Neuronal stem cell (in vitro differentiated cells): ENCODE data around the gene PLXNC1.

ENCODE experiments used
- DNase-seq: peaks from one replicate; pipeline ENCODE4 v3.0.0-alpha.2; 2013; ENCODE audit warnings: low spot score
- H2AFZ ChIP-seq: one replicate; pipeline ENCODE4 v1.6.1; 2013; ENCODE audit warnings: mild to moderate bottlenecking, low read length, inconsistent platforms
- H2AK5ac ChIP-seq: 2 replicates; pipeline ENCODE4 v1.6.1; 2013; ENCODE audit warnings: low read depth, mild to moderate bottlenecking, inconsistent platforms, low read length, moderate library complexity, mixed read lengths
- H2BK120ac ChIP-seq: 2 replicates; pipeline ENCODE4 v1.6.1; 2013; ENCODE audit warnings: low read depth, mild to moderate bottlenecking, inconsistent platforms, low read length, moderate library complexity, mixed read lengths
- H2BK12ac ChIP-seq: one replicate; pipeline ENCODE4 v1.6.1; 2013; ENCODE audit warnings: low read length, inconsistent platforms
- H2BK15ac ChIP-seq: 2 replicates; pipeline ENCODE4 v1.6.1; 2013; ENCODE audit warnings: mild to moderate bottlenecking, low read length, inconsistent platforms, mixed read lengths
- H2BK5ac ChIP-seq: one replicate; pipeline ENCODE4 v1.6.1; 2013; ENCODE audit warnings: inconsistent platforms, mild to moderate bottlenecking, low read length, moderate library complexity
- H3K14ac ChIP-seq: one replicate; pipeline ENCODE4 v1.6.1; 2013; ENCODE audit warnings: low read length, inconsistent platforms
- H3K18ac ChIP-seq: 2 replicates; pipeline ENCODE4 v1.6.1; 2013; ENCODE audit warnings: low read length, inconsistent platforms
- H3K23ac ChIP-seq: 2 replicates; pipeline ENCODE4 v1.6.1; 2013; ENCODE audit warnings: low read depth, mild to moderate bottlenecking, mixed read lengths, low read length, inconsistent platforms; ENCODE audit not compliant: poor library complexity
- H3K27ac ChIP-seq: replicated peaks from 3 replicates; pipeline ENCODE4 v1.5.1; 2013; ENCODE audit warnings: low read length, inconsistent platforms
- H3K27me3 ChIP-seq, 3 experiments: 2 replicates each; pipeline ENCODE4 v1.6.1; 2013; ENCODE audit warnings: low read length in 3 of 3, mild to moderate bottlenecking in 2 of 3, inconsistent platforms in 1 of 3, low read depth in 1 of 3, mixed read lengths in 1 of 3, moderate library complexity in 1 of 3; ENCODE audit not compliant: control insufficient read depth in 3 of 3, insufficient read depth in 3 of 3
- H3K36me3 ChIP-seq, 2 donors: replicated peaks in 1 of 2; 2 replicates each; pipeline ENCODE4 v1.6.1; 2013; ENCODE audit warnings: low read length in 2 of 2; ENCODE audit not compliant: control insufficient read depth in 2 of 2, insufficient read depth in 2 of 2
- H3K4ac ChIP-seq: 2 replicates; pipeline ENCODE4 v1.6.1; 2013; ENCODE audit warnings: inconsistent platforms, mild to moderate bottlenecking, low read length, moderate library complexity
- H3K4me1 ChIP-seq, 2 donors: 1 replicate in 1 of 2; 2 replicates in 1 of 2; pipeline ENCODE4 v1.6.1; 2013; ENCODE audit warnings: low read length in 2 of 2, low read depth in 1 of 2; ENCODE audit not compliant: control insufficient read depth in 2 of 2, insufficient read depth in 1 of 2
- H3K4me2 ChIP-seq: one replicate; pipeline ENCODE4 v1.6.1; 2013; ENCODE audit warnings: mild to moderate bottlenecking, low read length, inconsistent platforms; ENCODE audit not compliant: insufficient read depth, poor library complexity, severe bottlenecking
- H3K4me3 ChIP-seq, 2 donors: 2 replicates each; pipeline ENCODE4 v1.5.1; 2013; ENCODE audit warnings: low read length in 2 of 2, mild to moderate bottlenecking in 2 of 2, inconsistent platforms in 1 of 2, moderate library complexity in 1 of 2
- H3K79me1 ChIP-seq: one replicate; pipeline ENCODE4 v1.6.1; 2013; ENCODE audit warnings: low read depth, mild to moderate bottlenecking, inconsistent platforms, low read length, moderate library complexity
- H3K9ac ChIP-seq: one replicate; pipeline ENCODE4 v1.6.1; 2013; ENCODE audit warnings: mild to moderate bottlenecking, low read depth, low read length, inconsistent platforms; ENCODE audit not compliant: poor library complexity
- H3K9me3 ChIP-seq, 2 donors: replicated peaks in 1 of 2; 2 replicates each; pipeline versions ENCODE3 to v1.6.1; 2013; ENCODE audit warnings: low read length in 2 of 2, mild to moderate bottlenecking in 2 of 2, inconsistent platforms in 1 of 2, low read depth in 1 of 2, mixed read lengths in 1 of 2, moderate library complexity in 1 of 2; ENCODE audit not compliant: control insufficient read depth in 2 of 2, insufficient read depth in 1 of 2
- H4K8ac ChIP-seq: one replicate; pipeline ENCODE4 v1.6.1; 2013; ENCODE audit warnings: low read depth, mild to moderate bottlenecking, inconsistent platforms, low read length, moderate library complexity
- H4K91ac ChIP-seq: one replicate; pipeline ENCODE4 v1.6.1; 2013; ENCODE audit warnings: low read length, low read depth, mild to moderate bottlenecking, inconsistent platforms; ENCODE audit not compliant: poor library complexity
- WGBS, 2 donors: extraction: QIAGEN DNeasy Blood & Tissue Kit; methylation state at CpG; one replicate each; pipeline ENCODE4 v1.1.7; 2013; ENCODE audit warnings: missing lambda C conversion rate in 2 of 2, mixed read lengths in 1 of 2; ENCODE audit not compliant: insufficient read length in 2 of 2, insufficient replicate concordance in 1 of 2; ENCODE audit errors: extremely low coverage in 2 of 2; 5-methylcytosine and 5-hydroxymethylcytosine counted together

The PLXNC1 gene

DNA sequence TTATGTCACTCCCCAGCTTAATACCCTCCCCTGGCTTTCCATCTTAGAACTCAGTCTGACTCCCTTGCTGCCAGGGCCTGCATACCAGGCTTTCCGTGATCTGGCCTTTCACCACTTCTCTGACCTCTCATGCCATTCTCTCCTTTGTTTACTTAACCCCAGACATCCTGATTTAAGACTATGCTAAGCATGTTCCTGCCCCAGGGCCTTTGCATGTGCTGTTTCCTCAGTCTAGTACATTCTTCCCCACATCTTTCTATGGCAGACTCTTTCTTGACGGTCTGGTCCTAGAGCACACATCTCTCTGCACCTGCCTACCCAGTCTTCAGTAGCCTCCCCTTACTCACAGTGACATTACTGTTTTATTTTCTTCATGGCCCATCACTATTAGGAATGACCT lies 42.2 kb downstream of the PLXNC1 start:
- Histone ChIP-seq H3K79me1 (no peaks in the 10 kb centered on the region), H2BK120ac (no peak overlapping the region), H4K91ac (no peak overlapping the region), H3K36me3 (no peaks in the 10 kb centered on the region), H3K18ac (no peak overlapping the region), H3K14ac (no peak overlapping the region), H2BK5ac (no peak overlapping the region), H3K4me1 (peaks cover 17 to 22% of the 10 kb centered on the region in 2 donors), H3K4me2 (no peak overlapping the region), H3K9ac (no peak overlapping the region), H2BK12ac (no peak overlapping the region), H3K27ac (no peak overlapping the region), H3K4me3 (no peak overlapping the region), H3K4ac (no peak overlapping the region), H4K8ac (no peak overlapping the region), H3K27me3 (no peaks in the 10 kb centered on the region), H3K9me3 (peaks cover 0 to 4% of the 10 kb centered on the region in 2 donors), H2AFZ (no peak overlapping the region), H2BK15ac (no peak overlapping the region), H3K23ac (no peak overlapping the region), H2AK5ac (no peak overlapping the region)
- DNase-seq = no peak
- no CpG with 5 or more reads among the region's 2 CpGs for WGBS, 2 donors

DNA sequence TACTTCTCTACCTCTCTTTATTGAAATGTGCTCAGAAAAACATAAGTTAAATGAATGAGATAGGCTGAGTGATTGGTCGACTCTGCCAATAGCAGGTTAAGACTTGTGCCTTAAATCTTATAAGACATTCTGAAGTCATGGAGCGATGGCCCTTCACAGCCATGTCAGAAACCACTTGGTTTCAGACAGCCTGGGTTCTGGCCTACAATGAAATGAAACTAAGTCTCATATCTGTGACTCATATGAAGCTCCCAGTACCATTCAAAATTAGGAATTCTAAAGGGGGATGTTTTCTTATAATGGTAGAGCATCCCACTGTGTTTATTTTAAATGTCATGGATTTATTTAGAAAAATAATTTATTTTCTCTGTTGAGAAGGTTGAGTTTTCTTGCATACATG lies 42.6 kb downstream of the PLXNC1 start:
- Histone ChIP-seq H3K4me2 (no peak overlapping the region), H3K27me3 (no peaks in the 10 kb centered on the region), H2AK5ac (no peak overlapping the region), H2BK12ac (no peak overlapping the region), H3K4me1 (peaks cover 16 to 21% of the 10 kb centered on the region in 2 donors), H2AFZ (no peak overlapping the region), H3K36me3 (no peaks in the 10 kb centered on the region), H3K4ac (no peak overlapping the region), H3K4me3 (no peak overlapping the region), H2BK5ac (no peak overlapping the region), H3K23ac (no peak overlapping the region), H3K14ac (no peak overlapping the region), H2BK15ac (no peak overlapping the region), H3K27ac (no peak overlapping the region), H4K8ac (no peak overlapping the region), H3K9me3 (peaks cover 0 to 4% of the 10 kb centered on the region in 2 donors), H3K79me1 (no peaks in the 10 kb centered on the region), H4K91ac (no peak overlapping the region), H3K9ac (no peak overlapping the region), H2BK120ac (no peak overlapping the region), H3K18ac (no peak overlapping the region)
- no peak for DNase-seq
- no CpG with 5 or more reads among the region's 2 CpGs for WGBS, 2 donors

DNA sequence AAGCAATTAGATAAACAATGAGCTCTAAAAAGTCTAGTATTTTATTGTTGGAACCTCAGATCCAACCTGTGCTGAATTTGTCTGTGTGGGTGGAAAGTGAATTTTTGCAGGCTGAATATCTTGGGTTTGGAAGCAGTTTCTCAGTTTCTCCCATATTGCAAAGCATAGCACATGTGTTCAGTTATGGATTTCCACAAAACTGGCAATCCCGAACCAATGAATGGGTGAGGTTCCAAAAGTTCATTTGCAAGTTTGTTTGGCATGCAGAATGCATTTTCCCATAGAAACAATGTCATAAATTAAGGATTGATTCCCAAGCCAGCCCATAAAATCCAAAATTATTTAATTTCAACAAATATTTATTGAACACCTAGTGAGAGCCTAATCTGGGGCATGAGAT lies 43.4 kb downstream of the PLXNC1 start:
- Histone ChIP-seq H3K4me3 (no peak overlapping the region), H3K36me3 (peaks cover 0 to 2% of the 10 kb centered on the region in 2 donors), H2AFZ (no peak overlapping the region), H3K9me3 (peaks cover 1 to 4% of the 10 kb centered on the region in 2 donors), H4K8ac (no peak overlapping the region), H2BK120ac (no peak overlapping the region), H3K18ac (no peak overlapping the region), H3K27ac (no peak overlapping the region), H3K9ac (no peak overlapping the region), H3K23ac (no peak overlapping the region), H3K79me1 (no peaks in the 10 kb centered on the region), H4K91ac (no peak overlapping the region), H2BK15ac (no peak overlapping the region), H3K27me3 (no peaks in the 10 kb centered on the region), H2AK5ac (no peak overlapping the region), H3K4me1 (peaks cover 9 to 15% of the 10 kb centered on the region in 2 donors), H2BK5ac (no peak overlapping the region), H3K4me2 (no peak overlapping the region), H3K14ac (no peak overlapping the region), H3K4ac (no peak overlapping the region), H2BK12ac (no peak overlapping the region)
- WGBS, 2 donors = no CpG with 5 or more reads among the region's 1 CpG
- no peak for DNase-seq

DNA sequence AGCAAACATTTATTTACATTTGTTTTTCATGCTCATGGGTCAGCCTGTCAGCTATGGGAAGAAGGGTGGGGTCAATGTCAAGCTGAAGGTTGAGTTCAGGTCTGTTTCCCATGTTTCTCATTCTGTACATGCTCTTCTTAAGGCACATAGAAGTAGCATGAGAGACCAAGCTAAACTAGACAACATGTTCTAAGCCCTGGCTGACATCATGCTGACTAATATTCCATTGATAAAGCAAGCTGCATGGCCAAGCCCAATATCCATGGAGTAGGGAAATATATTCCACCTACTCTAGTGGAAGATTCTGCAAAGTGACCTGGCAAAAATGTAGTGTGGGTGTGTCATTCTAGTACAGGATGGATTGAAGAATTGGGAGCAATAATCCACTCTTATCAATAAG lies 44.1 kb downstream of the PLXNC1 start:
- DNase-seq = no peak
- Histone ChIP-seq H3K9ac (no peak overlapping the region), H4K91ac (no peak overlapping the region), H3K23ac (no peak overlapping the region), H3K4me2 (no peak overlapping the region), H2BK120ac (no peak overlapping the region), H3K4ac (no peak overlapping the region), H2BK5ac (no peak overlapping the region), H3K36me3 (peaks cover 0 to 2% of the 10 kb centered on the region in 2 donors), H3K79me1 (no peaks in the 10 kb centered on the region), H2AFZ (no peak overlapping the region), H3K9me3 (peaks cover 2 to 4% of the 10 kb centered on the region in 2 donors), H2BK15ac (no peak overlapping the region), H2BK12ac (no peak overlapping the region), H3K27ac (no peak overlapping the region), H3K4me1 (peaks cover 7 to 10% of the 10 kb centered on the region in 2 donors), H3K4me3 (no peak overlapping the region), H2AK5ac (no peak overlapping the region), H4K8ac (no peak overlapping the region), H3K18ac (no peak overlapping the region), H3K14ac (no peak overlapping the region), H3K27me3 (no peaks in the 10 kb centered on the region)
